ENCODE measurements around the gene MYL11. TPM values are rescaled to one million over a fixed set of nuclear protein-coding genes. Genes with fewer than 3 reads are reported as not detected.
"Not testable (repeated sequence)": the region's sequence is repeated elsewhere in the genome, so short reads cannot be mapped to it uniquely, and the experiment has no call there.

MYL11 gene
- total RNA-seq, 1 donor from 2014 or later = not detected

DNA sequence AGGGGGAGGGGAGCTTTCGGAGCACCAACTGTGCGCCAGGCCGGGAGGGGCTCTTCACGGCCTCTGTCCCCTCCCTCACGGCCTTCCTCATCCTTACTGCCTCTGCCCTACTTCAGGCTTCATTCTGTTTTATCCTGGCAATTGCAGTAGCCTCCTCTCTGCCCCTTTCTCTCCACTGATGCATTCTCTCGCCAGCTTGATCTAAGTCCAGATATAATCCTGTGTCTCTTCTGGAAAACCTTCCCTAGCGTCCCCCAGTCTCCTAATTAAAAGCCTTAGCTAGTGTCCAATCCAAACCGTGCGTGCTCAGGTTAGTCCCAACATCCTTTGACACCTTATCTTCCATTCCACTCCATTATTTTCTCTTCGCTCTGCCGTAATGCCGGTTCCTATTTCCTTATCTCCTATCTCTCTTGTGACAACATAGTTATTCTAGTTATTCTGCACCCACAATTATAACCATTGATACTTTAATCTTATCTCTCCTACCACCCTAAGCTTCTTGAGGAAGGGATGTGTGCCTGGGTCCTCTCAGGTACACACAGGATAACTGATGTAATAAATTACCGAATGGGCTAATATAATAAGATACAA, 21.5 kb downstream of the MYL11 start:
- peak in 1 of 2 donors; percentile 34 for DNase-seq (ENCODE audit: low read depth in 2 of 2)

DNA sequence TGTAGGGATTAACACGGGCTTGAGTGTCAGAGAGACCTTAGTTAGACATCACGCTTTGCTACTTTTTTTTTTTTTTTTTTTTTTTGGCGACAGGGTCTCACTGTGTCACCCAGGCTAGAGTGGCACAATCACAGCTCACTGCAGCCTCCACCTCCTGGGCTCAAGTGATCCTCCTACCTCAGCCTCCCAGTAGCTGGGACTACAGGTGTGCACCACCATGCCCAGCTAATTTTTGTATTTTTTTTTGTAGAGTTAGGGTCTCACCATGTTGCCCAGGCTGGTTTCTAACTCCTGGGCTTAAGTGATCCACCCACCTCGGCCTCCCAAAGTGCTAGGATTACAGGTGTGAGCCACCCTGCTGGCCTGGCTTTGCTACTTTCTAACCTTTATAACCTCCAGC, 22.0 kb downstream of the MYL11 start:
- DNase-seq (ENCODE audit: low read depth in 2 of 2) = not testable (repeated sequence)

DNA sequence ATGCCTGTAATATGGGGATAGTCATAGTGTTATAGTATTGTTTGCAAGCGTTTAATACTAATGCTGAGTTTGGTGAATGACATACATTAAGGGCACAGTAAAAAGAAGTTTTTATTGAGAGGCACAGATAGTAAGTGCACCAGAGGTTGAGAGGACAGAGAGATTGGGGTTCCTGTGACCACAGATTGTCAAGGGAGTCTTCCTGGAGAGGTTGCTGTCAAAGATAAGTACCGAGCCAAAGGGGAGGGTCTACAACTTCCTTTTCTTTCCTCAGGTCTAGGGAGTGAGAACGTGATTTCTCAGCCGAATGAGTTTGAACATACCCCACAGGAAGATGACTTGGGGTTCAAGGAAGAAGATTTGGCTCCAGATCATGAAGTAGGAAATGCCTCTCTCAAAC, 22.5 kb downstream of the MYL11 start:
- no peak for DNase-seq (ENCODE audit: low read depth in 2 of 2)

DNA sequence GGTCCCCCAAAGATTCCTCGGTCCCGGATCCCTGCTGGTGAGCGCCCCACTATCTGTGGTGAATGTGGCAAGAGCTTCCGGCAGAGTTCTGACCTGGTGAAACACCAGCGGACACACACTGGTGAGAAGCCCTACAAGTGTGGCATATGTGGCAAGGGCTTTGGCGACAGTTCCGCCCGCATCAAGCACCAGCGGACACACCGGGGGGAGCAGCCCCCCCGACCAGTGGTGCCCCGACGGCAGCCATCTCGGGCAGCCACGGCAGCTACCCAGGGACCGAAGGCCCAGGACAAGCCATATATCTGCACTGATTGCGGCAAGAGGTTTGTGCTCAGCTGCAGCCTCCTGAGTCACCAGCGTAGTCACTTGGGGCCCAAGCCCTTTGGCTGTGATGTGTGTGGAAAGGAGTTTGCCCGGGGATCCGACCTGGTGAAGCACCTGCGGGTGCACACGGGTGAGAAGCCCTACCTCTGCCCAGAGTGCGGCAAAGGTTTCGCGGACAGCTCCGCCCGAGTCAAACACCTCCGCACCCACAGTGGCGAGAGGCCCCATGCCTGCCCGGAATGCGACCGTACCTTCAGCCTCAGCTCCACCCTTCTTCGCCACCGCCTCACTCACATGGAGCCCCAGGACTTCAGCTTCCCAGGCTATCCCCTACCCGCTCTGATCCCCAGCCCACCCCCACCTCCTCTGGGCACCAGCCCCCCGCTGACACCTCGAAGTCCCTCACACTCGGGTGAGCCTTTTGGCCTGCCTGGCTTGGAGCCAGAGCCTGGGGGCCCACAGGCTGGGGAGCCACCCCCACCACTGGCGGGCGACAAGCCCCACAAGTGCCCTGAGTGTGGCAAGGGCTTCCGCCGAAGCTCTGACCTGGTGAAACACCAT, 23.4 kb downstream of the MYL11 start:
- DNase-seq (ENCODE audit: low read depth in 2 of 2) = no peak

DNA sequence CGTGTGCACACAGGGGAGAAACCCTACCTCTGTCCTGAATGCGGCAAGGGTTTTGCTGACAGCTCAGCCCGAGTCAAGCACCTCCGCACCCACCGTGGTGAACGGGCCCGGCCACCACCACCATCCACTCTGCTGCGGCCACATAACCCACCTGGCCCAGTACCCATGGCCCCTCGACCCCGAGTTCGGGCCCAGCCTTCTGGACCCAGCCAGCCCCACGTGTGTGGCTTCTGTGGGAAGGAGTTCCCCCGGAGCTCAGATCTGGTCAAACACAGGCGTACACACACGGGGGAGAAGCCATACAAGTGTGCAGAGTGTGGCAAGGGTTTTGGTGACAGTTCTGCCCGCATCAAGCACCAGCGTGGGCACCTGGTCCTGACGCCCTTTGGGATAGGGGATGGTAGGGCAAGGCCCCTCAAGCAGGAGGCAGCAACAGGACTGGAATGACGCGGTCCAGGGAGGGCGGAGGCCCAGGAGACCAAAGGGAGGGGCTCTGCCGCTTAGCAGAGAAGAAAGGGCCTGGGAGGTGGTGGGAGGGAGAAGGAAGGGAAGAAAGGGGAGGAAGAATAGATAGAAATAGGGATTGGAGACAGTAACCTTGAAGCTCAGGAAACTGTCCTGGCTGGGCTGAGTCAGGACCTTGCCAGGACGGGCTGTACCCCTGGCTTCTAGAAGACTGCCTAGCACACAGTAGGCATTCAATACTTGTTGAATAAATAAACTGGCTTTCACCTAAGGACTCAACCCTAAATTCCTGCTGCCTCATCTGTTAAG, 24.2 kb downstream of the MYL11 start:
- no peak for DNase-seq (ENCODE audit: low read depth in 2 of 2)

DNA sequence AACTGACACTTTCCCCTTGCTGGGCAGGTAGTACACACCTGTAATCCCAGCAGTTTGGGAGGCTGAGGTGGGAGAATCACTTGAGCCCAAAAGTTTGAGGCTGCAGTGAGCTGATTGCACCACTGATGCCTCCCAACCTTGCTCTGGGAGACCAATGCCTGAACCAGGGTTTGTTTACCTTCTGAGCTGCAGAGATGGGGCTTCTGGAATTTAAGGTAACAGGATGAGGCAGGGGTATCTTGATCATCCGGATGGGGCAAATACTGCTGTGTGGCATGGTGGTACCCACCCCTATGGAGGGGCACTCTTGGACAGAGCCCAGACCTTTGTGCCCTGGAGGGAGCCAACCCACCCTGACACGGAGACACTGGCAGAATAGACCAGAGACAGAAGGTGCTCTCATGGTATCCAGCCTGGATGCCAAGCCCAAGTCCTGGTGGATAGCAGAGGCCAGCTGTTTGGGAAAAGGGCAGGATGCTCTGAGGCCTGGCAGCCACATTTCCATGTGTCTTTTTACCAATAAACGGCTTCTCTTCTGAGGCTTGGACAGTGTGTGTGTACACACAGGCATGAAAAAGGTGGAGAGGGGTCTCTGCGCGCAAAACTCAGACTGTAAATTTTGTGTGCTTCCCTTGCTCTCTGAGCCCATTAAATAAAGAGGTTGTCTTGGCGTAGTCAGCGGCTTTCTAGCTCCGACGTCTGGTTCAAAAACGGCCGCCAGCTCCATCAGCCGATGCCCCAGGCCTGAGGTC, 25.0 kb downstream of the MYL11 start:
- no peak for DNase-seq (ENCODE audit: low read depth in 2 of 2)

DNA sequence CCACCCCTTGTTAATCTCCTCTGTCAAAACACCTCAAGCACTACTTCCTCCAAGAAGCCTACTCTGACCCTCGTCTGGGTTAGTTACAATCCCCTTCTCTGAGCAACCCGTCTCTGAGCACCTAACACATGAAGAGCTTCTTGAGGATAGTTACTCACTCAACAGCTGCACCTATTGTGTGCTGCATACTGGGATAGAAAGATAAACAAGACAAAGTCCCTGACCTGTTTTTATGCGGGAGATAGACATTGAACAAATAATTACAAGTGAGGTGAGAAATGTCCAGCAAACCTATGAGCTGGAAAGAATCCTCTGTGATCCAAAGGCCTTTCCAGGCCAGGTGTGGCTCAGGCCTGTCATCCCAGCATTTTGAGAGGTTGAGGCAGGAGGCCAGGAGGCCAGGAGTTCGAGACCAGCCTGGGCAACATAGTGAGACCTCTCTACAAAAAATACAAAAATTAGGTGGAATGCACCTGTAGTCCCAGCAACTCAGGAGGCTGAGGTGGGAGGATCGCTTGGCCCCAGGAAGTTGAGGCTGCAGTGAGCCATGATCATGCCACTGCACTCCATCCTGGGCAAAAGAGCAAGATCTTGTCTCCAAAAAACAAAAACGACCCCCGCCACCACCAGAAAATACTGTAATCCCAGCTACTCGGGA, 27.3 kb downstream of the MYL11 start:
- DNase-seq (ENCODE audit: low read depth in 2 of 2) = no peak

DNA sequence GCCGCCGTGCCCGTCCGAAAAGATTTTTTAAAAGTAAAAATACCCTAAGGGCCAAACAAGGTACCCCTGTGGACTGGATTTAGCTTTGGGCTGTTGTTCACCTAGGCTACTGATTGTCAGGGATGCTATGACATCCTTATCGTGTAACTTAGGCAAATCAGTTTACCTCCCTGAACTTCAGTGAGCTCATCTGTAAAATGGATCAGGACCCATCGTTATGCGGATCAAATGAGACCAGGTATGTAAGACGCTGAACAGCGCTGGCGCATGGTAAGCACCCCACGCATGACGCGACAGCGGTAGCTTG, 32.1 kb downstream of the MYL11 start:
- no peak for DNase-seq (ENCODE audit: low read depth in 2 of 2)

DNA sequence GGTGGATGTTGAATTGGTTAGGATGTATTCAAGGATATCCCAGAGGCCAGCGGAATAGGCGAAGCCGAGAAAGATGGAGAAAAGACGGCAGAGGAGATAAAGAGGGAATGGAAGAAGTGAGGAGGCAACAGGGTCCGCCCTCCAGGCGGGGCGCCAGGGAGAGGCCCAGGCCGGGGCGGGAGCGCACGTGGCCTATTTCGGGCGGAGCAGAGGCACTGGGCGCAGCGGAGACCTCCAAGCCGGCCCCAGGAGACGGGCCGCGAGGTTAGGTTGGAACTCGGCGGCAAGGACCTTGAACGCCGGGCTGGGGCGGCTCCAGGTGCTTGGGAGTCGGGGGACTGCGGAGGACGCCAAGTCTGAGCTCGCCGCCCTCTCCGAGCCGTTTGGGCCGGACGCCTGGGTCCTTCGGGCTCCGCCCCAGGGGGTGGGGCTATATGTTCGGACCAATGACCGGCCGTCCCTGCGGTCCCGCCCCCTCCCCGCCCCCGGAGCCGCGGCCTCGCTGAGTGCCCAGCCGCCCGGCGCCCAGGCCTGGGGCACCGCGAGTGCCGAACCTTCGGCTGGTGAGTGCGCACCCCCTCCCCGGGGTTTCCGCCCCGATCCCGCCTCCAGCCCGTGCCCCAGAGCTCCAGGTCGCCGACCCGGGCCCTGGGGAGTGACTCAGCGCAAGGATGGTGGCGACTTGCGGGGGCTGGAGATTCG, 32.7 kb downstream of the MYL11 start, which contains the start of gene ZNF771:
TSS of gene ZNF771 (plus strand) at position 505 of the 702 bp plus-strand sequence. CDS start 448 bp downstream, outside the sequence.
- peak; percentile 82 to 90 for DNase-seq (ENCODE audit: low read depth in 2 of 2)

DNA sequence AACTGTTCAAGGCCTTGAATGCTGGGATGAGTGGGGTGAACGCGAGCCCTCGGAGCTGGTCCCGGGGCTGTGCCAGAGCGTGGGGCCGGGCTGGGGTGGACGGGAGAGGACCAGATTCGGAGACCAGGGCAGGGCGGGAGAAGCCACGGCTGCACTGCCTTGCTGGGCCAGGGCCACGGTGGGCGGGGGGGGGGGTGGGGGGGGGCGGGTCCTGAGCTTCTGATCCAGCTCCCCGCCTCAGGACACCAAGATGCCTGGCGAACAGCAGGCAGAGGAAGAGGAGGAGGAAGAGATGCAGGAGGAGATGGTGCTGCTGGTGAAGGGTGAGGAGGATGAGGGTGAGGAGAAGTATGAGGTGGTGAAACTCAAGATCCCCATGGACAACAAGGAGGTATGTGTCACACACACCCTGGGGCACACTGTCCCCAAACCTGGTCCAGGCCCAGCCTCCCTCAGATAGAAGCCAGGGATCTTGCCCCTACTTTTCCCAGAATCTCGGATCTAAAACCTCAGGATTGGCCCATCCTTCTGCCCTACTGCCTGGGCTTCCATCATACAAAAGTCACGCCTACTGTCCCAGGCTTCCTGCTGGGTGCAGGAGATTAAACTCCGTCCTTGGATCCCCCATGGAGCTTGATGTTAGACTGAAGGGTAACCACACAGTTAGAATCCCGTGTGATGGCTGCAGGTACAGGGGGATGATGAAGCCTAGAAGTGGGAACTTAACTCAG, 33.4 kb downstream of the MYL11 start:
- no peak for DNase-seq (ENCODE audit: low read depth in 2 of 2)

DNA sequence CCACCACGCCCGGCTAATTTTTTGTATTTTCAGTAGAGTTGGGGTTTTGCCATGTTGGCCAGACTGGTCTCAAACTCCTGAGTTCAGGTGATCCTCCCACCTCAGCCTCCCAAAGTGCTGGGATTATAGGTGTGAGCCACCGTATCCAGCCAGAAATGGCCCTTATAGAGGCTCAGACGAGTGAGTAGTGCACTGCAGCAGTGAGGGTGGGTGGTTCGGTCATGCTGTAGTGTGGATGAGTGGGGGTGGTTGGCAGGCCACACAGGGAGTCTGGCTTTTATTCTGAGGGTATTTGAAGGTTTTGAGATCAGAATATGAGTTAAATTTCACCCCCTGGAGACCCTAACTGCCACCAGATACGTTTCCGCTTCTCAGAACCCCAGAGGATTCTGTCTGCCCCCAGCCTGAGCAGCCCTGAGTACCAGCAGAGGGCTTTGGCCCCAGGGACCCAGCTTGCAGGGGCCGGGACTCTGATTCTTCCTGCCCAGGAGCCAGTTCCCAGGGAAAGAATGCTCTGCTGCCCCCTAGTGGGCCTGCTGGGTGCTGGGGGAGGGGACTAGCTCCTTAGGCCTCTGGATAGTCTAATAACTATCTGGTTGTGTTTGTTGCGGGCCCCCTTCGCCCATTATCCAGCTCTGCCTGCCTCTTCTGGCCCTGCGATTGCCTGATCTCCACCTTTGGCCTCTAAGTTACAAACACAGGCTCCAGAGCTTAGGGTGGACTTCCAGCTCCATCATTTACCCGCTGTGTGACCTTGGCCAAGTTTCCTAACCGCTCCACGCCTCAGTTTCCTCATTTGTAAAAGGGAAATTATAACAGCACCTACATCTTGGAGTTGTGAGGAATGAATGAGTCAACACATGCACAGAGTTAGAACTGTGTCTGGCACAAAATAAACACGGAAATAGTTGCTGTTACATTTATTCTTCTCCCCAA, 34.8 kb downstream of the MYL11 start:
- peak; percentile 88 to 91 for DNase-seq (ENCODE audit: low read depth in 2 of 2)

DNA sequence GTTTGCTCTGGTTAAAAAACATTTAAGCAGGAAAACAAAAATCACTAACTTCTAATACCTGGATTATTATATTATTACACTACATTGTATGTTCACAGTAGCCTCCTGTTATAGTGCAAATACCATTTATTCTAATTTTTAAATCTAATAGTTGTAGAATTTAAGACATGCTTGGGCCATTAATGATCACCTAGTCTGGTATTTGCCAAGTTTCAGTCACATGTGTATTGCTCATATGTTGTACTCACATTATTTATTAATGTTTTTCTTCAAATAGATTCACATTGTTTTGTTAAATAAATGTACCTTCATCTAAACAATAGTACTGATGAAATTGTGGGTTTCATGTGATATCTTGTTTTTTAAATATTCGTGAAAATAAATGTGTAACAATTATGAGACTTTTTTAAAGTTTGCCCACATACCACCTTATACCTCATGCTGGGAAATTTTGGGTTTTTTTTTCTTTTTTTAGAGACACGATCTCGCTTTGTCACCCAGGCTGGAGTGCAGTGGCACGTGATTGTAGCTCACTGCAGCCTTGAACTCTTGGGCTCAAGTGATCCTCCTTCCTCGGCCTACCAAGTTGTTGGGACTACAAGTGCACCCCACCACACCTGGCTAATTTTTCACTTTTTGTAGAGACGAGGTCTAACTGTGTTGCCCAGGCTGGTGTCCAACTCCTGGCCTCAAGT, 38.7 kb downstream of the MYL11 start:
- DNase-seq (ENCODE audit: low read depth in 2 of 2) = no peak

DNA sequence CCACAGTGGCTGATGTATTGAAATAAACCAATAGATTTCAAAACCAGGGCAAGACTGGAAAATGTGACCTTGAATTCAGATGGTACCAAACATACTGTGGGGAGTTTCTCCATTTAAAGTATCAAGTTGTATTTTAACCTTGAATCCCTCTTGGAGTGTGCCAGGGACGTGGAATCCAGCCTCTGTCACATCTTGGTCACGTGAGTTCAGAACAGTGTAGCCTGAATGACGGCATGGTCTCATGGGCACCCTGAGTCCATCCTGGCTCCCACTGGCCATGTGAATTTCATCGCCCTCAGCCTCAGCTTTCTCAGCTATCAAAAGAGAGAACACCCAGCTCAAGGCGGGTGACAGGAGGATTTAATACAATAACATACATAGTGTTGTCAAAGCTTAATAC, 39.6 kb downstream of the MYL11 start:
- DNase-seq (ENCODE audit: low read depth in 2 of 2) = no peak

DNA sequence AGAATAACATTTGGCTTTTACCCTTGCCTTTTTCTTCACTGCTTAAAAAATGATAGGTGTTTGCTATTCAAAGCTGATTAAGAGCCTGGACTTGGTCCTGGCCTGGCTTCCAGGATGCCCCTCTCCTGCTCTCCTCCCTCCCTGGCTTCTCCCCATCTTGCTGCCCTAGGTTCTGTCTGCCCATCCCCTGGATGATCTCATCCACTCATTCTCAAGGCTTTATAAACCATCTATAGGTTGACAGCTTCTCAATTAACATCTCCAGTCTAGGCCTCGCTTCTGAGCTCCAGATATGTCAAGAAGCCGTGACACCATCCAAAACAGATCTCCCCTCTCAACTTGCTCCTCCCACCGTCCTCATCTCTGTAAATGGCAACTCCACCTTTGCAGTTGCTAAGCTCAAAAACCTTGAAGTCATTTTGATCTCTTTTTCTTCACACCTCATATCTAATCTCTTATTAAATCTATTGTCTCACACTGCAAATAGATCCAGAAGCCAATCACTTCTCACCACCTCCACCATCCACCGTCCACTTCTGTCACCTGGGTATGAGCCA, 41.5 kb downstream of the MYL11 start:
- DNase-seq (ENCODE audit: low read depth in 2 of 2) = no peak

DNA sequence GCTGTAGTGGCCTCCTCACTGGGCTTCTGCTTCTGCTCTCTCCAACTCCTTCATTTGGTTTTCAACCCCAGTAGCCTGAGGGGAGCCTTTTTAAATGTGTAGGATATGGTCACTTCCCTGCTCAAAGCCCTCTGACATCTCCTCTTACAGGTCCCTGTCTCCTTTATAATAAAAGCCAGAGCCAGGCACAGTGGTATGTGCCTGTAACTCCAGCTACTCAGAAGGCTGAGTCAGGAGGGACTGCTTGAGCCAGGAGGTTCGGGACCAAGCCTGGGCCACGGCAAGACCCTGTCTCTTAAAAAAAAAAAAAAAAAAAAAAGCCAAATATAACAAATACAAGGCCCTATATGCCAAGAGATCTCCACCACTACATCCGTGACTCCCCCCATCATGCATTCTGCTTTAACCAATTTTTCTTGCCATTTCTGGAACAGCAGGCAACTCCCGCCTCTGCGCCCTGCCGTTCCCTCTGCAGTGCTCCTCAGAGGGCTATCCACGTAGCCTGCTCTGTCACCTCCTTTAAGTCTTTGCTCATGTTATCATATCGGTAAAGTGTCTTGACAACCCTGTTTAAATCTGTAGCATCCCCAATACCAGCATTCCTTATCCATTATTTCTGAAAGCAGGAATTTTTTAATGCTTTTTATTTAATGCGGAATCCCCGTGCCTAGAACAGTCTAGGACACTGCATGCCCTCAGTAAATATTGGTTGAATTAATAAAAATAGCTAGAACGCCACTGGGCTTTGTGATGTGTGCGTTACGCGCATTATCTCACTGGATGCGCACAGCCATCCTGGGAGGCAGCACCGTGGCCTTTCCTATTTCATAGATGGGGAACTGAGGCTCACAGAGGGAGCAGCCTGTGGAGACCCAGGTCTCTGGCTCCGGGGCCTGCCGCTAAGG, 42.3 kb downstream of the MYL11 start:
- no peak for DNase-seq (ENCODE audit: low read depth in 2 of 2)

DNA sequence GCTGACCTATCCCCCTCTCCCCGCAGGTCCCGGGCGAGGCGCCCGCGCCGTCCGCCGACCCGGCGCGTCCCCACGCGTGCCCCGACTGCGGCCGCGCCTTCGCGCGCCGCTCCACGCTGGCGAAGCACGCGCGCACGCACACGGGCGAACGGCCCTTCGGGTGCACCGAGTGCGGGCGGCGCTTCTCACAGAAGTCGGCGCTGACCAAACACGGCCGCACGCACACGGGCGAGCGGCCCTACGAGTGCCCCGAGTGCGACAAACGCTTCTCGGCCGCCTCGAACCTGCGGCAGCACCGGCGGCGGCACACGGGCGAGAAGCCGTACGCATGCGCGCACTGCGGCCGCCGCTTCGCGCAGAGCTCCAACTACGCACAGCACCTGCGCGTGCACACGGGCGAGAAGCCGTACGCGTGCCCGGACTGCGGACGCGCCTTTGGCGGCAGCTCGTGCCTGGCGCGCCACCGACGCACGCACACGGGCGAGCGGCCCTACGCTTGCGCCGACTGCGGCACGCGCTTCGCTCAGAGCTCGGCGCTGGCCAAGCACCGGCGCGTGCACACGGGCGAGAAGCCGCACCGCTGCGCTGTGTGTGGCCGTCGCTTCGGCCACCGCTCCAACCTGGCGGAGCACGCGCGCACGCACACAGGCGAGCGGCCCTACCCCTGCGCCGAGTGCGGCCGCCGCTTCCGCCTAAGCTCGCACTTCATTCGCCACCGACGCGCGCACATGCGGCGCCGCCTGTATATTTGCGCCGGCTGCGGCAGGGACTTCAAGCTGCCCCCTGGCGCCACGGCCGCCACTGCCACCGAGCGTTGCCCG, 43.1 kb downstream of the MYL11 start:
- peak; percentile 97 to 99 for DNase-seq (ENCODE audit: low read depth in 2 of 2)

All from lung microvascular endothelial cell (primary cell).